ENCODE results near the gene HEBP1. TPM values are rescaled to one million over a fixed set of nuclear protein-coding genes. Genes with fewer than 3 reads are reported as not detected.

The HEBP1 gene
- total RNA-seq, 1 donor from 2014 or later = 7.4 TPM

GRCh38 chr12:12993367-12993766 lies 6.7 kb downstream of the HEBP1 start:
- Histone ChIP-seq H3K27me3 (no peaks in the 10 kb centered on the region), H3K4me3 (no peak overlapping the region), H3K9me3 (ENCODE audit: low read depth) (no peaks in the 10 kb centered on the region), H2AFZ (replicated peaks) (no peak overlapping the region), H3K4me1 (peaks cover 13% of the 10 kb centered on the region), H3K36me3 (no peaks in the 10 kb centered on the region), H4K20me1 (ENCODE audit: low read depth) (no peaks in the 10 kb centered on the region), H3K27ac (no peak overlapping the region), H3K9ac (no peak overlapping the region), H3K79me2 (ENCODE audit: low read depth) (no peaks in the 10 kb centered on the region), H3K4me2 (no peak overlapping the region), H3F3A (ENCODE audit: low read depth) (no peaks in the 10 kb centered on the region)
- Mint-ChIP-seq H3K27ac (peak overlapping the region; percentile 55), H3K4me1 (peaks cover 19% of the 10 kb centered on the region), H3K36me3 (peaks cover 8% of the 10 kb centered on the region), H3K4me3 (no peak overlapping the region), H3K27me3 (ENCODE audit: insufficient read depth, low read depth) (no peaks in the 10 kb centered on the region), H3K9me3 (no peaks in the 10 kb centered on the region)
- TF ChIP-seq EZH2phosphoT487 (IDR thresholded peaks at IDR 0.05) (no peak), EZH2 (IDR thresholded peaks at IDR 0.05) (no peak), CTCF (IDR thresholded peaks at IDR 0.05) (no peak)
- DNase-seq (ENCODE audit: low spot score) = no peak

- no peaks in the 10 kb centered on the region for H3K9me3 Mint-ChIP-seq
- no peak overlapping the region for H3K4me2 ChIP-seq
Measured at GRCh38 chr12:12992418-12993130, 7.5 kb downstream of the HEBP1 start.

GRCh38 chr12:12990700-12991468 lies 9.2 kb downstream of the HEBP1 start:
- Histone ChIP-seq H3K4me3 (no peak overlapping the region), H3K79me2 (ENCODE audit: low read depth) (no peaks in the 10 kb centered on the region), H4K20me1 (ENCODE audit: low read depth) (no peaks in the 10 kb centered on the region), H3F3A (ENCODE audit: low read depth) (no peaks in the 10 kb centered on the region), H3K9me3 (ENCODE audit: low read depth) (no peaks in the 10 kb centered on the region), H3K4me1 (peaks cover 13% of the 10 kb centered on the region), H3K27me3 (no peaks in the 10 kb centered on the region), H3K4me2 (no peak overlapping the region), H2AFZ (replicated peaks) (no peak overlapping the region), H3K27ac (no peak overlapping the region), H3K9ac (no peak overlapping the region), H3K36me3 (no peaks in the 10 kb centered on the region)
- no peaks in the 10 kb centered on the region for H3K9me3 Mint-ChIP-seq
- H3K36me3 Mint-ChIP-seq = peaks cover 8% of the 10 kb centered on the region
- no peak overlapping the region for H3K27ac Mint-ChIP-seq
- no peaks in the 10 kb centered on the region for H3K27me3 Mint-ChIP-seq (ENCODE audit: insufficient read depth, low read depth)
- TF ChIP-seq EZH2phosphoT487 (IDR thresholded peaks at IDR 0.05) (no peak), CTCF (IDR thresholded peaks at IDR 0.05) (no peak), EZH2 (IDR thresholded peaks at IDR 0.05) (no peak)
- H3K4me1 Mint-ChIP-seq = peaks cover 10% of the 10 kb centered on the region
- no peak overlapping the region for H3K4me3 Mint-ChIP-seq
- DNase-seq (ENCODE audit: low spot score) = no peak

More at GRCh38 chr12:12992418-12993130, 7.5 kb downstream of the HEBP1 start:
- Mint-ChIP-seq H3K4me3 (no peak overlapping the region), H3K27me3 (ENCODE audit: insufficient read depth, low read depth) (no peaks in the 10 kb centered on the region), H3K27ac (no peak overlapping the region), H3K36me3 (peaks cover 6% of the 10 kb centered on the region), H3K4me1 (peaks cover 14% of the 10 kb centered on the region)
- Histone ChIP-seq H2AFZ (replicated peaks) (no peak overlapping the region), H3K36me3 (no peaks in the 10 kb centered on the region), H3F3A (ENCODE audit: low read depth) (no peaks in the 10 kb centered on the region), H3K79me2 (ENCODE audit: low read depth) (no peaks in the 10 kb centered on the region), H3K27ac (no peak overlapping the region), H3K27me3 (no peaks in the 10 kb centered on the region), H3K9ac (no peak overlapping the region), H4K20me1 (ENCODE audit: low read depth) (no peaks in the 10 kb centered on the region), H3K4me1 (peaks cover 13% of the 10 kb centered on the region), H3K4me3 (no peak overlapping the region), H3K9me3 (ENCODE audit: low read depth) (no peaks in the 10 kb centered on the region)
- DNase-seq (ENCODE audit: low spot score) = no peak
- no peak for TF ChIP-seq EZH2 (IDR thresholded peaks at IDR 0.05)
- TF ChIP-seq CTCF (IDR thresholded peaks at IDR 0.05) = no peak
- TF ChIP-seq EZH2phosphoT487 (IDR thresholded peaks at IDR 0.05) = no peak
